ENCODE data around the gene CREB3L1. TPM values are rescaled to one million over a fixed set of nuclear protein-coding genes. Genes with fewer than 3 reads are reported as not detected.

CREB3L1 gene
- total RNA-seq, 1 donor from 2014 or later = 0.43 TPM

DNA sequence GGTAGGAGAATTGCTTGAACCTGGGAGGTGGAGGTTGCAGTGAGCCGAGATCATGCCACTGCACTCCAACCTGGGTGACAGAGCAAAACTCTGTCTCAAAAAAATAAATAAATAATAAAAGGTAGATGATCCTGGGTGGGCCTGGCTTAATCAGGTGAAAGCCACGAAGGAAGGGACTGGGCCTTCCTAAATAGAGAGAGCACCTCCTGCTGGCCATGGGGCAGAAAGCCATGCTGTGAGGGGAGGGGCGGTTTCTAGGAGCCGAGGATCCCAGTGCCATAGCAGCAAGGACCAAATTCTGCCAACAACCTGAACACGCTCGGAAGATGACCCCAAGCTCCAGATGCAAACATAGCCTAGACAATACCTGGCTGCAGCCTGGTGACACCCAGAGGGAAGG is 45.3 kb downstream of the CREB3L1 start:
- H3K9me3 Mint-ChIP-seq = no peaks in the 10 kb centered on the region
- no peak overlapping the region for H3K4me3 Mint-ChIP-seq
- H3K27ac Mint-ChIP-seq = no peak overlapping the region
- H3K36me3 Mint-ChIP-seq = no peaks in the 10 kb centered on the region
- Histone ChIP-seq H3K4me1 (no peaks in the 10 kb centered on the region), H3K36me3 (no peaks in the 10 kb centered on the region), H3K9me3 (ENCODE audit: low read depth) (no peaks in the 10 kb centered on the region), H3K9ac (no peak overlapping the region), H3K79me2 (ENCODE audit: low read depth) (no peaks in the 10 kb centered on the region), H2AFZ (replicated peaks) (no peak overlapping the region), H4K20me1 (ENCODE audit: low read depth) (no peaks in the 10 kb centered on the region), H3K27me3 (no peaks in the 10 kb centered on the region), H3K4me2 (no peak overlapping the region), H3K4me3 (no peak overlapping the region), H3K27ac (no peak overlapping the region), H3F3A (ENCODE audit: low read depth) (peaks cover 5% of the 10 kb centered on the region)
- H3K4me1 Mint-ChIP-seq = peaks cover 16% of the 10 kb centered on the region
- peak; percentile 27 for DNase-seq (ENCODE audit: low spot score)
- peaks cover 4% of the 10 kb centered on the region for H3K27me3 Mint-ChIP-seq (ENCODE audit: insufficient read depth, low read depth)
- TF ChIP-seq, protein P1, sequence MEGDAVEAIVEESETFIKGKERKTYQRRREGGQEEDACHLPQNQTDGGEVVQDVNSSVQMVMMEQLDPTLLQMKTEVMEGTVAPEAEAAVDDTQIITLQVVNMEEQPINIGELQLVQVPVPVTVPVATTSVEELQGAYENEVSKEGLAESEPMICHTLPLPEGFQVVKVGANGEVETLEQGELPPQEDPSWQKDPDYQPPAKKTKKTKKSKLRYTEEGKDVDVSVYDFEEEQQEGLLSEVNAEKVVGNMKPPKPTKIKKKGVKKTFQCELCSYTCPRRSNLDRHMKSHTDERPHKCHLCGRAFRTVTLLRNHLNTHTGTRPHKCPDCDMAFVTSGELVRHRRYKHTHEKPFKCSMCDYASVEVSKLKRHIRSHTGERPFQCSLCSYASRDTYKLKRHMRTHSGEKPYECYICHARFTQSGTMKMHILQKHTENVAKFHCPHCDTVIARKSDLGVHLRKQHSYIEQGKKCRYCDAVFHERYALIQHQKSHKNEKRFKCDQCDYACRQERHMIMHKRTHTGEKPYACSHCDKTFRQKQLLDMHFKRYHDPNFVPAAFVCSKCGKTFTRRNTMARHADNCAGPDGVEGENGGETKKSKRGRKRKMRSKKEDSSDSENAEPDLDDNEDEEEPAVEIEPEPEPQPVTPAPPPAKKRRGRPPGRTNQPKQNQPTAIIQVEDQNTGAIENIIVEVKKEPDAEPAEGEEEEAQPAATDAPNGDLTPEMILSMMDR (IDR thresholded peaks at IDR 0.05) = peak; percentile 32
- TF ChIP-seq EZH2 (IDR thresholded peaks at IDR 0.05) (no peak), EZH2phosphoT487 (IDR thresholded peaks at IDR 0.05) (no peak)

DNA sequence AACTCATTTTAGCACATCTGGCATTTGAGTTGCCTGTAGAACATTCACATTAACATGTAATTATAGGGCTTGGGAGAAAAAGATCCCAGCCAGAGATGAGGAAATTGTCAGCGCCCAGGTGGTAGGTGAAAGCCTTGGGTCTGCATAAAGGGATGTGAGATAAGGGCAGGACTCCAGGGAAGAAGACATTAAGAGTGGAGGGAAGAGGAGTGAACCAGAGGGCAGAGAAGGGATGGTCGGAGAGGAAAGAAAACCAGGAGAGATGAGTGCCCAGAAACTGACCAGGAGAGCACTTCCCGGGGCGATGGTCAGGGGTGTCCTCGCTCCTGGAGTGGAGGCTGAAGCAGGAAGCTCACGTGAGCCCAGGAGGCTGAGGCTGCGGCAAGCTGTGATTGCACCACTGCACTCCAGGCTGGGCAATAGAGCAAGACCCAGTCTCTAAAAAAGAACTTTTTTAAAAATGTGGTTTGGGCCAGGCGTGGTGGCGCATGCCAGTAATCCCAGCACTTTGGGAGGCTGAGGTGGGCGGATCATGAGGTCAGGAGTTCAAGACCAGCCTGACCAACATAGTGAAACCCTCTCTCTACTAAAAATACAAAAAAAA is 49.5 kb downstream of the CREB3L1 start:
- Histone ChIP-seq H3K4me1 (peaks cover 26% of the 10 kb centered on the region), H3K27me3 (peaks cover 8% of the 10 kb centered on the region), H4K20me1 (ENCODE audit: low read depth) (no peaks in the 10 kb centered on the region), H3K4me2 (no peak overlapping the region), H3F3A (ENCODE audit: low read depth) (peaks cover 34% of the 10 kb centered on the region), H3K4me3 (no peak overlapping the region), H3K79me2 (ENCODE audit: low read depth) (no peaks in the 10 kb centered on the region), H2AFZ (replicated peaks) (no peak overlapping the region), H3K9ac (no peak overlapping the region), H3K9me3 (ENCODE audit: low read depth) (no peaks in the 10 kb centered on the region), H3K36me3 (no peaks in the 10 kb centered on the region), H3K27ac (no peak overlapping the region)
- Mint-ChIP-seq H3K4me3 (no peak overlapping the region), H3K27me3 (ENCODE audit: insufficient read depth, low read depth) (peaks cover 9% of the 10 kb centered on the region), H3K9me3 (no peaks in the 10 kb centered on the region), H3K27ac (no peak overlapping the region), H3K36me3 (no peaks in the 10 kb centered on the region), H3K4me1 (peaks cover 36% of the 10 kb centered on the region)
- DNase-seq (ENCODE audit: low spot score) = no peak
- TF ChIP-seq, protein P1 (IDR thresholded peaks at IDR 0.05) = no peak
- no peak for TF ChIP-seq EZH2phosphoT487 (IDR thresholded peaks at IDR 0.05)

DNA sequence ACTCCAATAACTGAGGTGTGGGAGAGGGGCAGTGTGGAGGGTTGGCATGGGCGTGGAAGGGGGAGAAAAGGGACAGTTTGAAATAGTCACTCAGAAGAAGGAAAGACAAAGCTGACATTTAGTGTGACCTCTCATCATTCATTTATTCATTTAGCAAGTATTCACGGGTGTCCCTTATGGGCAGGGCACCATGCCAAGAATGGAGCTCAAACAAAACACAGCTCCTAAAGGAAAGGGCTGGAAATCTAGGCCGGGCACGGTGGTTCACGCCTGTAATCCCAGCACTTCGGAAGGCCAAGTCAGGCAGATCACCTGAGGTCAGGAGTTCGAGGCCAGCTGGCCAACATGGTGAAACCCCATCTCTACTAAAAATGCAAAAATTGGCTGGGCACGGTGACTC is 50.4 kb downstream of the CREB3L1 start:
- no peak overlapping the region for H3K27ac ChIP-seq
- H3F3A ChIP-seq (ENCODE audit: low read depth) = peaks cover 33% of the 10 kb centered on the region
- H3K27ac Mint-ChIP-seq = no peak overlapping the region

More for the DNA sequence above, 50.4 kb downstream of the CREB3L1 start:
- Histone ChIP-seq H3K4me2 (no peak overlapping the region), H3K9ac (no peak overlapping the region), H3K4me3 (no peak overlapping the region), H3K27me3 (peaks cover 17% of the 10 kb centered on the region), H4K20me1 (ENCODE audit: low read depth) (no peaks in the 10 kb centered on the region), H3K9me3 (ENCODE audit: low read depth) (no peaks in the 10 kb centered on the region), H3K36me3 (no peaks in the 10 kb centered on the region), H3K79me2 (ENCODE audit: low read depth) (no peaks in the 10 kb centered on the region), H3K4me1 (peaks cover 33% of the 10 kb centered on the region), H2AFZ (replicated peaks) (no peak overlapping the region)
- no peak for DNase-seq (ENCODE audit: low spot score)
- Mint-ChIP-seq H3K4me3 (peak overlapping the region; percentile 26), H3K9me3 (no peaks in the 10 kb centered on the region), H3K27me3 (ENCODE audit: insufficient read depth, low read depth) (peaks cover 12% of the 10 kb centered on the region), H3K36me3 (no peaks in the 10 kb centered on the region), H3K4me1 (peaks cover 42% of the 10 kb centered on the region)
- no peak for TF ChIP-seq EZH2 (IDR thresholded peaks at IDR 0.05)
- TF ChIP-seq, protein P1 (IDR thresholded peaks at IDR 0.05) = no peak
- no peak for TF ChIP-seq EZH2phosphoT487 (IDR thresholded peaks at IDR 0.05)
